NCI-H2081 treated with DMSO at 0.1 percent for 48 hours (cell line): ENCODE measurements around the gene P2RX5.
"Not testable (repeated sequence)": the region's sequence is repeated elsewhere in the genome, so short reads cannot be mapped to it uniquely, and the experiment has no call there.

Experiments
- DNase-seq: peaks from one replicate; lab custom pipeline; 2025; lab: John Stamatoyannopoulos, UW

The P2RX5 gene

DNA sequence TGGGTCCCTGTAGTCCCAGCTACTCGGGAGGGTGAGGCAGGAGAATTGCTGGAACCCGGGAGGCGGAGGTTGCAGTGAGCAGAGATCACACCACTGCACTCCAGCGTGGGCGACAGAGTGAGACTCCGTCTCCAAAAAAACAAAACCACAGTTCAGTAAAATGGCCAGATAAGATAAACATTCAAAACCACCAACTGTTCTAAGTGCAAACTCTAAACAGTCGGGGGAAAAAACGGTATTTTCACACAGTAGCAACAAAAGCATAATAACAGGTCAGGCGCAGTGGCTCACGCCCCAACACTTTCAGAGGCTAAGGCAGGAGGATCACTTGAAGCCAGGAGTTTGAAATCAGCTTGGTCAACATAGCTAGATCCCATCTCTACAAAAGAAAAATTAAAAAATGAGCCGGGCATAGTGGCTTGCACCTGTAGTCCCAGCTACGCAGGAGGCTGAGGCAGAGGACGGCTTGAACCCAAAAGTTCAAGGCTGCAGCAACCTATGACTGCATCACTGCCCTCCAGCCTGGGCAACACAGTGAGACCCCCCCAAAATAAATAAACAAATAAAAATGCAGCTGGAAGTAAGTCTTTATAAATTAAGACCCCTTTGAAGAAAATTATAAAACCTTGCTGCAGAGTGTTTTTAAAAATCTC lies 17.0 kb upstream of the P2RX5 start:
- DNase-seq, result no peak

GRCh38 chr17:3710951-3711383 lies 15.0 kb upstream of the P2RX5 start:
- no peak for DNase-seq

GRCh38 chr17:3708366-3708765 lies 12.4 kb upstream of the P2RX5 start:
- no peak for DNase-seq

- not testable (repeated sequence) for DNase-seq
Observed at GRCh38 chr17:3705718-3705984, 9.7 kb upstream of the P2RX5 start.

DNA sequence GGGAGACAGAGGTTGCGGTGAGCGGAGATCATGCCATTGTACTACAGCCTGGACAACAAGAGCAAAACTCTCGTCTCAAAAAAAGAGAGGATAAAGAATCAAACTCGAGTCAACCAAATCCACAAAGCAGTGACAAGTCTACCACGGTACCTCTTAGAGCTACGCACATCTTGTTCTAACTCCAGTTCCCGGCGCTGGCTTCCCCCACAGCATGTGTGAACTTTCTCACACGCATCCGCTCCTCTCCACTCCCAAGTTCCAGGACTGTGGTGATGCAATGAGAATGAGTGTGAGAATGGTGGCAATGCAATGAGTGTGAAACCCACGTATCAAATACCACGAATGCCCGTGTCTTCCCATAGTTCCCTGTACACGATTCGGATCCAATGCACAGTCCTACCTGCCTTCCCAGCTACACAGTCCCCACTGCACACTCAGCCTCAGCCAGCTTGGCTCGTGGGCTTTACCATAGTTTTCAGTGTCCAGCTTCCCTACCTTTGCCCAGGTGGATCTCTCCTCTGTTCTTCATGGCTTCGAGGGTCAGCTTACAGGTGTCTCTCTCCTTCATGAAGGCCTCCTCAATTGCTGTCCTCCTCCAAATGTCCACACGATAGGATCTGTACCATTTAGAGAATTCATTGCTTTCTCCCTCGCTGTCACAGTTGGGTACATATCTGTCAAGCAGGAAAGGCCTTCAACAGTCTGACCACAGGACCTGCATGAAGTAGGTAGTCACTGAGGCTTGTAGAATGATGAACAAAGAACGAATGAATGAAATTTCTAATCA lies 9.2 kb upstream of the P2RX5 start:
- no peak for DNase-seq

DNA sequence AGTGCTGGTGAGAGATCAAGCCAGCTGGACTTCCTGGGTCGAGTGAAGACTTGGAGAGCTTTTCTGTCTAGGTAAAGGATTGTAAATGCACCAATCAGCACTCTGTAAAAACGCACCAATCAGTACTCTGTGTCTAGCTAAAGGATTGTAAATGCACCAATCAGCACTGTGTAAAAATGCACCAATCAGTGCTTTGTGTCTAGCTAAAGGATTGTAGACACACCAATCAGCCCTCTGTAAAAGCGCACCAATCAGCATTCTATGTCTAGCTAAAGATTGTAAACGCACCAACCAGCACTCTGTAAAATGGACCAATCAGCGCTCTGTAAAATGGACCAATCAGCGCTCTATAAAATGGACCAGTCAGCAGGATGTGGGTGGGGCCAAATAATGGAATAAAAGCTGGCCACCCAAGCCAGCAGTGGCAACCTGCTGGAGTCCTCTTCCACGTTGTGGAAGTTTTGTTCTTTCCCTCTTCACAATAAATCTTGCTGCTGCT lies 6.1 kb upstream of the P2RX5 start:
- DNase-seq, result not testable (repeated sequence)

- no peak for DNase-seq
Observed at GRCh38 chr17:3699951-3700350, 4.0 kb upstream of the P2RX5 start.

GRCh38 chr17:3698139-3698538 lies 2.2 kb upstream of the P2RX5 start:
- DNase-seq, result no peak

DNA sequence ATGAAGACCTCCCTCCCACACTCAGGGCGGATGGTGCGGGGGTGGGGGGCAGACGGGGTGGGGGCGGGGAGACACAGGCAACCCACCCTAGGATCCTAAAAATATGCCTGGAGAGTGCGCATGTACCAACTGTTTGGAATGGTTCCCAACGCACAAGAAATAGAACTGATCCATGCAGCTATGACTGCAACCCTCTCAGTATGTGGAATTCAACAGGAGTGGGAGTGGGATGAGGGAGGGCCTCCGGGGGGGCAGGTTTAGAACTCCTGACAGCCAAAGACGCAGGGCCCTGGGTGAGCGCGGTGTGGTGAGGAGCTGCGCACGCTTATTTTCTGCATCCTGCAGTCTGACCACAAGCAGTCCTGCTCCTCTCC lies 1.1 kb upstream of the P2RX5 start:
- DNase-seq, result no peak

DNA sequence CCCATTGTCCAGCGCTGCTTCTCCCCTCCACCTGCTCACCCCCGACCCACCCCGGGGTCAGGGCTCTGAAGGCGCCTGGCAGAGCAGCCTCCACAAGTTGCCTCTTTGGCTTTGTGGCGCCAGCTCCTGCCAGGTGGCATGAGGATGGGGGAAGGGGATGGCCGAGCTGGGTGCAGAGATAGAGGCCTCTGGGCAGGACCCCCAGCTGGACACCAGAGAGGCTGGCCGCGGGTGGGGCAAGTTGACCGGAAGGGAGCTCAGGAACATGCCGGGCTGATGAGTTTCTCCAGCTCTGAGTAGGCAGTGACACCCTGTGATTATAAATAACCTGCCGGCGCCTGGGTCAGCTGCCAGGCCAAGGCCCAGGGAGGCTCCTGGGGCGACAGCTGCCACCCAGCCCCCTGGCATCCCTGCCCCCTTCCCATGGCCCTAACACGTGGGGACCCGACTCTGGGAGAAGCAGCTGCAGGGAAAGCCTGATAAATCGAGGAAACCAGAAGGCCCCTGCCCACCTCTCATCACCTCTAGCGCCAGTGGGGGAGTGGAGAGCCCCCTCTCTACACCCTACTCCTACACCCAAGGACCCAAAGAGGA lies 729 bp downstream of the P2RX5 start:
- no peak for DNase-seq

DNA sequence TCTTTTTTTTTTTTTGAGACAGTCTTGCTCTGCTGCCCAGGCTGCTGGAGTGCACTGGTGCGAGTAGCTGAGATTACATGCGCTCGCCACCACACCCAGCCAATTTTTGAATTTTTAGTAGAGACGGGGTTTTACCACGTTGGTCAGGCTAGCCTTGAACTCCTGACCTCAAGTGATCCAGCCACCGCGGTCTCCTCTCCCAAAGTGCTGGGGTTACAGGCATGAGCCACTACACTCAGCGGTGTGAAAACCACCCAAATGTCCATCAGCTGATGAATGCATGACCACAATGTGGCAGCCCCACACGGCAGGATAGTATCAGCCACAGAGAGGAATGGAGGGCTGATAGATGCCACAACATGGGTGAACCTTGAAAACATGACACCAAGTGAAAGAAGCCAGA lies 2.1 kb downstream of the P2RX5 start:
- no peak for DNase-seq

GRCh38 chr17:3693141-3693540 lies 2.8 kb downstream of the P2RX5 start:
- DNase-seq, result no peak

- DNase-seq, result no peak
Observed at GRCh38 chr17:3692346-3692745, 3.6 kb downstream of the P2RX5 start.

GRCh38 chr17:3691617-3692067 lies 4.3 kb downstream of the P2RX5 start:
- no peak for DNase-seq

- no peak for DNase-seq
Observed at GRCh38 chr17:3690094-3690715, 5.8 kb downstream of the P2RX5 start.

- no peak for DNase-seq
Observed at GRCh38 chr17:3689262-3690093, 6.5 kb downstream of the P2RX5 start.

- no peak for DNase-seq
Observed at GRCh38 chr17:3688852-3689261, 7.1 kb downstream of the P2RX5 start.

DNA sequence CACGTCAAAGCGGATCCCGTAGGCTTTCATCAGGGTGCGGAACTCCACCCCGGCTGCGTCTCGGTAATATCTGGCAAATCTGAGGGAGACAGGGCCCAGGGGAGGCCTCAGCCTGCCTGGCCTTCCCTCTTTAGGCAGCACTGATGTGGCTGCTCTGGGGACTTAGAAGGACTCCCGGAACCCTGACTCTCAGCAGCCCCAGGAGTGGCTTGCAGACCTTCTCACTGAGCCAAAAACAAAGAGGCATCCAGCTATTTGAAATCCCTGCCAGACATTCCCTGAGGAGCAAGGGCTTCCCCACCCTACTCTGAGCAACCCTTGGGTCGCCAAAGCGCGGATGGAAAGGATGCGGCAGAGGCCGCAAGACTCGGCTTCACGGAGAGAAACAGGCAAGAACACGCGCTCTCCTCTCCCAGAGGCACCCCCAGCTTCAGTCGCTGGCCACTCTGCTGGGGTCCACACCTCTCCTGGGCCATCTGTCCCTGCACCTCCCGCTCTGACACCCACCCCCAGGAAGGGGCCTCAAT lies 7.9 kb downstream of the P2RX5 start:
- DNase-seq, result no peak

DNA sequence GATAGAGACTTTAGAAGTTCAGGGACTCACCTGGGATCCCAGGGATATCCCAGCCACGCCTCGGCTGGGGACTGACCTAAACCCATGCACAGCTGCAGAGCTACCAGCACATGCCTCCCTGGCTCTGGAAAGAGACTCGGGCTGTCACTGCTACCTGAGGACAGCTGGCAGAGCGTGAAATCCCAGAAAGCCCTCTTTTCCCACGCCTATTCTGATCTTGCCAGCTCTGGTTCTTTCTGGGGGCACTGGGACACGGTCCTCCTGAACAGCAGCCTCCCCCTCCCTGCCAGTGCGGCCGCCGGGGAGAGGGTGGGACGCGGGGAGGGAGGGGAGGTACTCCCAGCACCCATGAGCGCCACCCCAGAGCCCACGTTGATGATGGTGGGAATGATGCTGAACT lies 10.8 kb downstream of the P2RX5 start:
- no peak for DNase-seq

DNA sequence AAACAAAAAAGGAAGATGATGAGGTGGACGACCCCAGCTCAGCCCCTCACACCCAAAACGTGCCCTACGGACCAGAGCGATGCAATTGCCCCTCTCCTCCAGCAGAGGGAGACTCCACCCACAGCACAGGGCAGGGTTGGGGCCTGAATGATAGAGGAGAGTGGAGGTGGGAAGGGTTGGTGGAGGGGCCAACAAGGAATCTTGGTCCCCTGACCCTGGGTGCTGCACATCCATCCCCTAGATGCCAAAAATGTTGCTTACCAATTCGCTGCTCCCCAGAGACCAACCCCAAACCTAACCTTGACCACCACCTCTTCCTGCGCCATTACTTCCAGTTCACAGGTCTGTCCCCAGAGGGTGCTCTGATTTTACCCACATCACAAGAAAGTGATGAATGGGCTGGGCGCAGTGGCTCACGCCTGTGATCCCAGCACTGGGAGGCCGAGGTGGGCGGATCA lies 12.9 kb downstream of the P2RX5 start:
- DNase-seq, result no peak

DNA sequence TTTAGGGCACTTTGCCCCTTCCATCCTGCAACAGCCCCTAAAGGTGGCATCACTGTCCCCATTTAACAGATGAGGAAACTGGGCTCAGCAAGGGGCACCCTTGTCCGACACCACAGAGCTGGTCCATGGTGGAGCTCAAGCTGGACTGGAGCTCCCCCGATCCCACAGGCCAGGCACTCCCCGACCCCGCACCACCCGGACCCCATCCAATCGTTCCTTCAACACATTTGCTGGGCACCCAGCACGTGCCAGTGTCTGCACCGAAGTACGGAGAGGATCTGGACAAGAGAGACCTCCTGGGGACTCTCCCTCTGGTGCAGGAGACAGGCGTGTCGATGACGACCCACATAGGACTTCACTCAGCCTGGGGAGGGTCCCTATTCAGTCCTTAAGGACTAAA lies 13.9 kb downstream of the P2RX5 start:
- DNase-seq, result no peak

GRCh38 chr17:3681565-3681964 lies 14.4 kb downstream of the P2RX5 start:
- DNase-seq, result no peak
